GM19193 (cell line): Measurements from ENCODE around the gene SMIM36.

Experiments
- POLR2A ChIP-seq: IDR thresholded peaks from 4 replicates; pipeline ENCODE4 v1.6.1; 2011; ENCODE audit not compliant: insufficient read depth, insufficient read length; ENCODE audit errors: extremely low read depth

SMIM36 gene

DNA sequence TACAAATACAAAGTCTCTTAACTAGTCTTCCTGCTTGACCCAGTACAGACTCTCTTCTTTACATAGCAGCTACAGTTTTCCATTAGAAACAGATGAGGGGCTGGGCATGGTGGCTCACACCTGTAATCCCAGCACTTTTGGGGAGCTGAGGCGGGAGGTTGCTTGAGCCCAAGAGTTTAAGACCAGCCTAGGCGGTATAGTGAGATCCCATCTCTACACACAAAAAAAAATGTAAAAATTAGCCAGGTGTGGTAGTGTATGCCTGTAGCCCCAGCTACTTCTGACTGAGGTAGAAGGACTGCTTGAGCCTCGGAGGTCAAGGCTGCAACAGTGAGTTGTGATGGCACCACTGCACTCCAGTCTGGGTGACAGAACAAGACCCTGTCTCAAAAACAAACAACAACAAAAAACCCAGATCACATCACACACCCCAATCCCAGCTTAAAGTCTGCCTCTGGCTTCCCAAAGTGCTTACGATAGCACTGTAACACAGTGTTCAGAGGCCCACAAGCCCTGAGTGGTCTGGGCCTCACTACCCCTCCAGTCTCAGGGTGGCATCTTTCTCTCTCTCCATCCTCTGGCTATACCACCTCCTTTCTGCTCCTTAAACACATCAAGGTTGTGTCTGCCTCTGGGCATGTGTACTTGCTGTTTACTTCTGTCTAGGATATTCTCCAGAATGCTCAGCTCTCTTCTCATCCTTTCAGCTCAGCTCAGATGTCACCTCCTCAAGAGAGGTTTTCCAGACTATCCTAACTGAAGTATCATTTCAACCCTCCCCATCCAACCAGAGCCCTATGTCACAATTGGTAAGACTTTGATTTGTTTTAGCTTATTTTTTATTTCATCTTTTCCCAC, 93.6 kb downstream of the SMIM36 start:
- TF ChIP-seq POLR2A: peak; percentile 26

DNA sequence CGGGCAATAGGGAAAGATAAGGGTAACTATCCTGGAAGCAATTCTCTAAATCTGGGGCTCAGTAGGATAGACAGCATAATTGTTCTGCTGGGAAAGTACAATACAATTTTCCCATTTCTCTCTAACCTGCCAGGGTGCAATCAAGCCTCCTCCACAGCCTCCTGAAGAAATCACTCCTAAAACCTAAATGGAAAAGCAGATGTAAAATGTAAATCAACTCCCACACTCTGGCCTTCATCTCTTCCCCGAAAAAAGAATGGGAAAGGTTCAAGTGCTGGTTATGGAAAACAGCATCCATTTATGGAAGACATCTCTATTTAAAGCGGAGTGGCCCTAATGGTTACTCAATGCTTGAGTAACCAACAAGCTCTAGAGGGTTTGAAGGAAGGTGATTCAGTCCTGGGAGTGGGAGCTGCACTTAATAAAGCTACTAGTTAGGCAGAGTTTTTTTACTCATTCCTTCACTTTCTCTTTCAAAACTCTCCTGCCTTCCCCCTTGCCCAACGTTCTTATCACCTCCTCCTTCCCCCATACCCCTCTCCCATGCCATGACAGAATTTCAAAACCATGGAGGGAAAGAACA, 94.7 kb downstream of the SMIM36 start:
- TF ChIP-seq POLR2A: no peak

DNA sequence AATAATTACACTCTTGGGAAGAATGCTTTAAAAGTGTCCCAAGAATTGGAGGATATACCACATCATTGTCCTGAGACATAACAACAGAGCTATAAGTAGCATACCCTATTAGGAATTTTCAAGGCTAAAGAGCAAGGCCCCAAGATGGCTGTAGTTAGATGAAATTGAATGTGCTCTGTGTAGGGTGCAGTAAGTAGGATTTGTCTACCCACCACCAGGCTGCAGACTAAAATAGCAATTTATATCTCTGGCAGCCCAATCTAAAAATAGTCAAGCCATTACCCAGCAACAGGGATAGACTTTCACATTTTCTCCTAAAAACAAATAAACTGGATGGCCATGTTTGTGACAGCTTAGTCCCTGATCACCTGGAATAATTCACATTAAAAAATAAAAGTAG, 95.3 kb downstream of the SMIM36 start:
- no peak for TF ChIP-seq POLR2A

DNA sequence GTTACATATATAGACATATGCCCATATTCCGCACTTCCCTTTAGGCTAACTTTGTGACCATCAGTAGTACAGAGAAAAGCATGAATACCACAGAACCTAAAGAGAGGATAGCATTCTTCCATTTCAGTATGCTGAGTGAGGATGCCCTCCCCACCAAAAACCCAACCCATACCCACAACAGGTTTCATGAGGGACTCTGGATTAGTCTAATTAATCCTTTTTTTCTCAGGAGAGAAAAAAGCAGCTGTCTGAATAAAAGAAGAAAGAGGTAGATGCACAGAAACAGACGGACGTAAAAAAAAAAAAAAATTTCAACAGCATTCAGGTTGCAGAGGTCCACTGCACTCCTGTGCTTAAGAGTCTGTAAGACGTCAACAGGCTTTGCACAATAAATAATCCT, 96.3 kb downstream of the SMIM36 start:
- no peak for TF ChIP-seq POLR2A

DNA sequence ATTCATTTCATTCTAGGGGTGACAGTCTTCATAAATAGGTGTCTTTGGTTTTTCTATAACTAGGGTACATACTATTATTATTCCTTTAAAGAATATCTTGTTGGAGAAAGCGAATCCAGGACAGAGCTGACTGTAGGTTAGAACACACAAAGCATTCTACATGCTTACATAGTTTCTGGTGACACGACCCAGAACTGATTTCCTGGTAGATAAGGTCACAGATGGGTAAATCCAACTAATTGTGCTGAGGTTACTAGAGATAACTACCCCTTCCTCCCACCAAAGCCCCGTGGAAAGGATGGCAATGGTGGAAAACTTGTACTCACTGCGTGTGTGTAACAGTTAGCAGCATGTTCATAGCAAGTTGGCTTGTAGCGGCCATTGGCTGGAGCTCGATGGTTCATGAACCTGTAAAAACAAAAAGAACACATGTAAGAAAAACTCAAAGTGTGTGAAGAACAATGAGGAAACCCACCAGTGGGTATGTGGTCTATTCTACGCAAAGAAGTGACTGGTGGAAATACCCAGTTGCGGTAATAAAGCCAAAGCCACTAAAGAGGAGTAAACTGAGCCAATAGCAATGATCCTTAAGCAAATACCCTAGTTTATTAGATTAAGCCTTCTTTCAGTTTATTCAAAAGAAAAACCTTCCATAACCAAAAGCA, 97.3 kb downstream of the SMIM36 start:
- no peak for TF ChIP-seq POLR2A

DNA sequence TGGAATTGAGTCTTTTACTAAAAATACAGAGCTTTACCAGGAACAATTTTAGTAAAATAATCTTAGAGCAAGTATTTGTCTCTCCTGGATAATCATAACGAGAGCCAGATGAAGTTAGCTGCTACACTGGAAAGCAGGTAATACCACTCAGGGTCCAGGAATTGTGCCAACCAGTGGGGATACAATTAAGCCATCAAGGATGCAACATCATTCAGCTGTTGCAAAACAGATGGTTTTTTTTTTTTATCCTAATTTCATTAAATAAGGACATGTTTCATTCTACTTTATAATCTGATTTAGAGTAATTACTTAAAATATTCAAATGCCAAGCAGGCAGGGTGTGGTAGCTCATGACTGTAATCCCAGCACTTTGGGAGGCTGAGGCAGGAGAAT, 99.8 kb downstream of the SMIM36 start:
- TF ChIP-seq POLR2A: no peak

DNA sequence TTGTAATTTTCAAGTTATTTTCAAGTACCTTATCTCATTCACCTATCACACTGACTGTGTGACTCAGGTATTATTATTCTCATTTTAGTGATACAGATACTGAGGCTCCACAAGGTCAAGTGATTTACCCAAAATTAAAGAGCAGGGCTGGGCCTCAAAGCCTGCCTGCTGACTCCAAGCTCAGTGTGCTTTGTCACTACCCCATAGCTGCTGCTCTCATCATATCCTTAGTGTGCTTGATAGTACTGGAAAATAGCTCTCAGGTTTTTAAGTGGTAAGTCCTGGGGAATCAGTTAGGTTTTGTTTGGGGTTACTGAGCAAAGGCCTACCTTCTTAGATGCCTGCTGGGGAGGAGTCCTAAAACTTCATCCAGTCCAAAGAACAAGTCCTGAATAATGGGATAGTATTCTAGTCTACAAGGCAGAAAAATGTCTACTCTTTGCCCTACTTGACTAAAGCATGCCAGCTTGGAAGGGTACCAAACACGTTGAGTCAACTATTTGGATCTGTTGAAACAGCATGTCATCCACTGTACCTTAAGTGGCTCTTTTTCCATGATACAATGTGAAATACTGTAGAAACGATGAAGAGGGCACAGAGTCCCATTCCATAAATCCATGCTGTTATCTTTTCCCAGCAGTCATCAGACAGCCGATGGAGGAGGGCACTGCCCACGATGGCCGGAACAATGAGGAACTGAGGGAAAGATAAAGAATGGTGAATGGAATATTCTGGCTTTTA, 100.4 kb downstream of the SMIM36 start:
- no peak for TF ChIP-seq POLR2A

DNA sequence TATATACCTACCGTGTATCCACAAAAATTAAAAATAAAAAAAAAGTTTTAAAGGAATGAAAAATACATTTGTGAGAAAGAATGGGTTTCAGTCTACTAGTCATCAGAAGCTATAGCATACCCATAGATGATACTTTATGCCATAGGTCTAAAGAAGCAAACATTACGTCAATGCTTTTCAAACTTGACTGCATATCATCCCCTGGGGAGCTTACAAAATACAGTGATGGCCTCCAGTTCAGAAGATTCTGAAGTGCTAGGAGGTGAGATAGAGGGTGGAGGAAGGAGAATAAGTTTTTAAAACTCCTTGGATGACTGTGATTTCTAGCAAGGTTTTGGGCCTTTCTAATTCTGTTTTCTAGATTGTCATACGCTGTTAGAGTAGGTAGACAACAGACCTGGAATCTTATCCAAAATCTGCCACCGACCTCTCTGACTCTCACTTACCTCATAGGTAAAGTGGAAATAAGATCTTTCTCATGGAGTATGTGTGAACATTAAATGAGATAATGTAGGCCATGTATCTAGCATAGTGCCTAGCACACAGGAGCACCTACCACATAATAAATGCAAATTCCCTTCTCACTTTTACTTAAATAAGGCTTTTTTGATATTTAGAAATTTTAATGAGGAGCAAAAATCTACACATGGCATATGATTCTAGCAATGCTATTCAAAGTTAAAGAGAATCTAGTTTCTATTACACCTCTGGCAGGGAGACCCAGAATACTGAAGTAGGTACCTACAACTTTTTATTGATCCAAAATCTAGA, 102.0 kb downstream of the SMIM36 start:
- no peak for TF ChIP-seq POLR2A

DNA sequence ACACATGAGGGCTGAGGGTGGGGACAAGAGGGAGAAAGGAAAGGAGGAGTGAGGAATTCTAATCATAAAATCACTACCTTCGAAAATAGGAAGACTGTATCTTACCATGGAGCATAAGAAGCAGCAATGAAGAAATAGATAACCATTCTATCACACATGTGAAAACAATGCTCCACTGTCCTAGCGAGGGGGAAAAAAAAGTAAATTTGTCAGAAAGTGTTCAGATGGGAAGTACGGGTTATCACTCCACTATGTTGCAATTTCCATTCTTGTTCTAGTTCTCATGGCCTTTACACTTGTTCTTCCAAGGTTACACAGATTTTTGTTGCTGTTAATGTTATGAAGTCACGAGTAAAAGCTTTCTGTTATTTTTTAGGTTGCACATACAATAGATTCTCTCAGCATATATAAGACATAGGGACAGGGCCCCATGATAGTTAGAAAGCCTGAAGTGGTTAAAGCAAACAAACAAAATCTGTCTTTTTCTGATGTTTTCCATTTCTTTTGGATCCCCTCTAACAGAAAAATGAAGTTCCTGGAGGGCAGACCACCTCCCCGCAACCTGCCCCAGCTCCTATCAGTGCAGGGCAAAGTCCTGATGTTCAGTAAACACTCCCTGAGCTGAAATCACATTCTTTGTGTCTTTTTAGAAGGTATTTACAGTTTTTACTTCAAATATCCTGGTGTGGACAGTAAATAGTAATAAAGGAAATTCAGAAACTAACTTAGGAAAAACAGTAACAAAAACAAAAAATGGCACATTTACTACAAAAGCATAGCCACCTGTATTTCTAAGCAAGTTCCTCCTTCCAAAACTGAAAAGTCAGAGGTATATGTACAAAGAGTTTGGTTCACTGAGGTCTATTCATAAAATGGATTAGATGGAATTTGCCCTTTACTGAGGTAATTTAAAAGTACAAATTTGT, 103.3 kb downstream of the SMIM36 start:
- no peak for TF ChIP-seq POLR2A

DNA sequence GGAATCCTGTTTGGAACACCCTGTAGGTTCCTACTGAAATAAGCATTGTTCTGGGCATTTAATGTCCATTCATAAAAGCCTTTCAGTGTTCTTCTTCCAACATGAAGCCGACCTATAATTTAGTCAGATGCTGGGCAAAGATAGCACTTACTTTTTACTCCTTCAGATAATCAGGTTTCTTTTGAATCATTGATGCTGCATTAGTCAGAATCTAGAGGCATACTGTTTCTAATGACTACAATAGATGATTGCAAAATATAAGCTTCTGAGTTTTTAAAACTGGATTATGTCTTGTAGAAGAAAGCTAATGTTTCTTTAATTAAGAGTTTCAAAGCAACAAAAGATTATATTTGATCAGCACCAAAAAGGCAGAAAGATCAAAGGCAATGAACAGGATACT, 105.7 kb downstream of the SMIM36 start:
- TF ChIP-seq POLR2A: no peak

DNA sequence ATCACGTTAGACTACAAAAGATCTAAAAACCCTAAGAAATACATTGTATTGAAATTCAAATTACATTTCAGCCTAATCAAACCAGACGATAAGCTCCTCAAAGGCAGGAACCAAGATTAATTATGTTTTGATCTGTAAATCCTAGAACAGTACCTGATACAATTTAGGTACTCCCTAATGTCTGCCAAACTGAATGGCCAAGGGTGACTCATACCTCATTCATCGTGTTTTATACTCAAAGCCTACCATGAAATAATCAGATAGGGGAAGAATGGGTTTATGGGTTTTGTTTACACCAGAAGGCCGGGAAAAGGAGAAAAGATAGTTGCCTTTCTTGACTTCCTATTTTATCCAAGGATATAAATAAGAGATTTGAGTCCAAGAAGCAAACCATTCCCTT, 108.9 kb downstream of the SMIM36 start:
- TF ChIP-seq POLR2A: no peak
